ENCODE results near the gene SEZ6. TPM values are rescaled to one million over a fixed set of nuclear protein-coding genes. Genes with fewer than 3 reads are reported as not detected.

SEZ6 gene
- total RNA-seq, 2 donors from 2014 or later, result 0.37 TPM; not detected in 1

DNA sequence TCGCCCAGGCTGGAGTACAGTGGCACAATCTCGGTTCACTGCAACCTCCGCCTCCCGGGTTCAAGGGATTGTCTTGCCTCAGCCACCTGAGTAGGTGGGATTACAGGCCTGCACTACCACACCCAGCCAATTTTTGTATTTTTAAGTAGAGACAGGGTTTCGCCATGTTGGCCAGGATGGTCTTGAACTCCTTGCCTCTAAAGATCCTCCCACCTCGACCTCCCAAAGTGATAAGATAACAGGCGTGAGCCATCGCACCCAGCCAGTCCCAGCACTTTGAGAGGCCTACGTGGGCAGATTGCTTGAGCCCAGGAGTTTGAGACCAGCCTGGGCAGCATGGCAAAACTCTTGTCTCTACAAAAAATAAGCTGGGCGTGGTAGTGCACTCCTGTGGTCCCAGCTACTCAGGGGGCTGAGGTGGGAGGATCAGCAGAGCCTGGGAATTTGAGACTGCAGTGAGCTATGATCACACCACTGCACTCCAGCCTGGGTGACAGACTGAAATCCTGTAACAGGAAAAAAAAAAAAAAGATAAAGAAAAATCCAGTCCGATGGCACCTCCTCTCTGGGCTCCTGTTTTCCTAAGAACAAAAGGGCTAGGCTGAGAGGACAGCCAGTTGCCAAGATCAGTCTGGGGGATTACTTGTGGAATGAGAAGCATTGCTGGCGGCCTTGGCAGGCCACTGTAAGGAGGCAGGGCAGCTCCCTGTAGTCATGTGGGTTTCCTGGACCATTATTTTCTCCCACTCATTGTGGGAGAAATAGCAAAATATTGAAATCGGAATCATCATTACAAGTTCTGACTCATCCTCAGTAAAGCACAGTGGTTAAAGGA lies 34.1 kb upstream of the SEZ6 start:
- intact Hi-C loops (cut with DNase I), result no loop called here
- DNase-seq, result no peak

DNA sequence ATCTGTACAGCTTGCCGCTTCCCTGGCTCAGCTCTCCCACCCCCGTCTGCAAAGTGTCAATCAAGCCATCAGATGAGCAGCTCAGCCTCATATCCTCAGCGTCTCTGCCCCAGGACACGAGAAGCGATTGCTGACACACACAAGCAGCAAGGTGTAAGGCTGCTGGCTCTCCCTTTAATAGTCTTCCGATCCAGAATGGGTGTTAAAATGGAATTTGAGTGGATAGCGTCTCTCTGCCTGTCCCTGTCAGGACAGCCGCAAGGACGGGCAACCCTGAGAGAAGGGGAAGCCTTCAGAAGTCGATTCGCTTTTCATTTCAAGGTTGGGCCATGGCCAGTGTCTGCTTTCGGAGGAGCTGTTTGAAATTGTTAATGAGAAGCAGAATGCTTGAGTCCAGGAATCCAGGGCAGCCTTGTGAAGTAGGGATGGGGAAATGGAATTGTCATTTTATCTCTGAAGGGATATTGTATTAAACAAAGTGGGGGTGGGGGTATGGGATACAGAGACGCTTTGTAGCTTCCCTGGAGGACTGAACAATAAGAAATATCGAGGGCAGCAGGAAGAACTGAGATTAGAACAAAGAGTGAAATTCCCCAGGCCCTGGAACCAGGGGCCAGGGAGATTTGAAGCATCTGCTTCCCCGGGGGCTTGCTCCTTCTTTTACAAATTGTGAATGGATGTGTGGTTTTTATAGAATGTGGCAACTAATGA lies 32.4 kb upstream of the SEZ6 start:
- intact Hi-C loops (cut with DNase I), result no loop called here
- H3K27me3 ChIP-seq, result no peaks in the 10 kb centered on the region

More for the DNA sequence above, 34.1 kb upstream of the SEZ6 start:
- no peak overlapping the region for H3K27ac ChIP-seq
- H3K27me3 ChIP-seq, result no peaks in the 10 kb centered on the region
- no peaks in the 10 kb centered on the region for H3K9me3 ChIP-seq
- no peaks in the 10 kb centered on the region for H3K36me3 ChIP-seq
- H3K4me1 ChIP-seq, result no peaks in the 10 kb centered on the region
- H3K4me3 ChIP-seq, result no peak overlapping the region
- H3K9ac ChIP-seq (ENCODE audit: low read depth in 2 of 2, low read length in 2 of 2), result no peak overlapping the region
- TF ChIP-seq, protein P1, sequence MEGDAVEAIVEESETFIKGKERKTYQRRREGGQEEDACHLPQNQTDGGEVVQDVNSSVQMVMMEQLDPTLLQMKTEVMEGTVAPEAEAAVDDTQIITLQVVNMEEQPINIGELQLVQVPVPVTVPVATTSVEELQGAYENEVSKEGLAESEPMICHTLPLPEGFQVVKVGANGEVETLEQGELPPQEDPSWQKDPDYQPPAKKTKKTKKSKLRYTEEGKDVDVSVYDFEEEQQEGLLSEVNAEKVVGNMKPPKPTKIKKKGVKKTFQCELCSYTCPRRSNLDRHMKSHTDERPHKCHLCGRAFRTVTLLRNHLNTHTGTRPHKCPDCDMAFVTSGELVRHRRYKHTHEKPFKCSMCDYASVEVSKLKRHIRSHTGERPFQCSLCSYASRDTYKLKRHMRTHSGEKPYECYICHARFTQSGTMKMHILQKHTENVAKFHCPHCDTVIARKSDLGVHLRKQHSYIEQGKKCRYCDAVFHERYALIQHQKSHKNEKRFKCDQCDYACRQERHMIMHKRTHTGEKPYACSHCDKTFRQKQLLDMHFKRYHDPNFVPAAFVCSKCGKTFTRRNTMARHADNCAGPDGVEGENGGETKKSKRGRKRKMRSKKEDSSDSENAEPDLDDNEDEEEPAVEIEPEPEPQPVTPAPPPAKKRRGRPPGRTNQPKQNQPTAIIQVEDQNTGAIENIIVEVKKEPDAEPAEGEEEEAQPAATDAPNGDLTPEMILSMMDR (IDR thresholded peaks at IDR 0.05), result no peak

DNA sequence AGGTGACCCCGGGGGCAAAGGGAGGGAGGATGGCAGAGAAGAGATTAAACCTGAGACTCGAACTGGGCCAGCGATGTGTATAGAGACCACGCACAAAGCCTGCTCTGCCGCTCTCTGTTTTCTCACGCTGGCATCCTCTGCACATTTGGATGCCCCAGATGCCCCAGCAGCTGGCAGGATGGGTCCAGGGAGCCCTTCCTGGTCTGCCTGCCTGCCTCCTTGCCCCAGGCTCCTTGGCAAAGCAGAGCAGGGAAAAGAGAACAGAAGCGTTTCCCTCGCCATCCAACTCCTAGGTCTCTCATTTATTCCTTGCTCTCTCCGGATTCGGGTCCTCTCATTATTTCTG lies 31.9 kb upstream of the SEZ6 start:
- H3K9ac ChIP-seq (ENCODE audit: low read depth in 2 of 2, low read length in 2 of 2), result no peak overlapping the region
- no peaks in the 10 kb centered on the region for H3K36me3 ChIP-seq
- TF ChIP-seq, protein P1 (IDR thresholded peaks at IDR 0.05), result no peak
- no peaks in the 10 kb centered on the region for H3K9me3 ChIP-seq
- H3K4me3 ChIP-seq, result no peak overlapping the region
- no peaks in the 10 kb centered on the region for H3K27me3 ChIP-seq
- H3K4me1 ChIP-seq, result no peaks in the 10 kb centered on the region
- no peak overlapping the region for H3K27ac ChIP-seq
- no peak for DNase-seq
- intact Hi-C loops (cut with DNase I), result no loop called here

More for the DNA sequence above, 32.4 kb upstream of the SEZ6 start:
- no peaks in the 10 kb centered on the region for H3K9me3 ChIP-seq
- H3K36me3 ChIP-seq, result no peaks in the 10 kb centered on the region
- TF ChIP-seq, protein P1 (IDR thresholded peaks at IDR 0.05), result no peak
- H3K27ac ChIP-seq, result no peak overlapping the region
- no peak for DNase-seq
- H3K4me1 ChIP-seq, result no peaks in the 10 kb centered on the region
- H3K4me3 ChIP-seq, result no peak overlapping the region
- no peak overlapping the region for H3K9ac ChIP-seq (ENCODE audit: low read depth in 2 of 2, low read length in 2 of 2)

DNA sequence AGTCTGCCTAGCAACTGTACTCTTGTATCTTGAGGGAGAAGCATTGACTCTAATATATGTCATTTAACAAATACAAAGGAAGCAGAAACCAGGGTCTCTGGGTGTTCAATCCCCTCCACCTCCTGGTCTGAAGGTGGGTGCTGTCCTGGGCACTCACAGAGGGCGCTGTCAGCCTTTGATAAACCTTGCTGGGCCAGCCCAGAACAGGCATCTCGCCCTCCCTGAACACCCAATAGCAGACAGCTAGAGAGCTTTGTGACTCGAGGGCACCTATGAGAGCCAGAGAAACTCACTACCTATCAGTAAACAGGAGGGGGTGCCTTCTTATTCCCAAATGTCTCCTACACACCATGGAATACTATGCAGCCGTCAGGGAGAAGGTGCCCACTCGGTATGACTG lies 30.8 kb upstream of the SEZ6 start:
- intact Hi-C loops (cut with DNase I), result no loop called here
- Histone ChIP-seq H3K9ac (ENCODE audit: low read depth in 2 of 2, low read length in 2 of 2) (no peak overlapping the region), H3K9me3 (no peaks in the 10 kb centered on the region), H3K27me3 (no peaks in the 10 kb centered on the region), H3K4me1 (no peaks in the 10 kb centered on the region), H3K36me3 (no peaks in the 10 kb centered on the region), H3K27ac (no peak overlapping the region), H3K4me3 (no peak overlapping the region)
- TF ChIP-seq, protein P1 (IDR thresholded peaks at IDR 0.05), result no peak
- DNase-seq, result no peak

GRCh38 chr17:29034510-29034909 lies 28.7 kb upstream of the SEZ6 start:
- Histone ChIP-seq H3K36me3 (no peaks in the 10 kb centered on the region), H3K27me3 (no peaks in the 10 kb centered on the region), H3K9ac (ENCODE audit: low read depth in 2 of 2, low read length in 2 of 2) (no peak overlapping the region), H3K4me3 (no peak overlapping the region), H3K4me1 (no peaks in the 10 kb centered on the region), H3K27ac (no peak overlapping the region), H3K9me3 (no peaks in the 10 kb centered on the region)
- TF ChIP-seq, protein P1 (IDR thresholded peaks at IDR 0.05), result no peak
- DNase-seq, result no peak
- intact Hi-C loops (cut with DNase I), result no loop called here
